Keratinocyte (primary cell): ENCODE data around the gene SIMC1. TPM values are rescaled to one million over a fixed set of nuclear protein-coding genes. Genes with fewer than 3 reads are reported as not detected.
"Not testable (repeated sequence)": the region's sequence is repeated elsewhere in the genome, so short reads cannot be mapped to it uniquely, and the experiment has no call there.

Source experiments
- DNase-seq: peaks from one replicate; pipeline ENCODE4 v3.0.0-alpha.2; 2011; ENCODE audit warnings: low read depth, missing footprints, low spot score
- FAIRE-seq: peaks from 2 replicates; lab custom pipeline; 2011; peaks lifted over from hg19 to GRCh38; lab: Jason Lieb, UNC
- H2AFZ ChIP-seq: 2 replicates; pipeline ENCODE4 v1.6.0; 2012; ENCODE audit warnings: low read length, control low read depth, inconsistent platforms; ENCODE audit not compliant: control insufficient read depth
- H3K27ac ChIP-seq: 2 replicates; pipeline ENCODE4 v1.5.1; 2011; ENCODE audit warnings: low read length; ENCODE audit not compliant: control insufficient read depth, insufficient read depth
- H3K27me3 ChIP-seq: 3 replicates; pipeline ENCODE4 v1.6.0; 2011; ENCODE audit warnings: low read length; ENCODE audit not compliant: control insufficient read depth, insufficient read depth; ENCODE audit errors: extremely low read depth
- H3K36me3 ChIP-seq, 2 experiments: 2 replicates in 1 of 2; 3 replicates in 1 of 2; pipeline ENCODE4 v1.5.1; 2011; ENCODE audit warnings: low read length in 2 of 2, mild to moderate bottlenecking in 1 of 2; ENCODE audit not compliant: control insufficient read depth in 2 of 2, insufficient read depth in 2 of 2; ENCODE audit errors: extremely low read depth in 1 of 2
- H3K4me1 ChIP-seq: 3 replicates; pipeline ENCODE4 v1.5.1; 2011; ENCODE audit warnings: low read length; ENCODE audit not compliant: control insufficient read depth, insufficient read depth; ENCODE audit errors: extremely low read depth
- H3K4me2 ChIP-seq: 3 replicates; pipeline ENCODE4 v1.6.0; 2011; ENCODE audit warnings: low read depth, low read length; ENCODE audit not compliant: control insufficient read depth, insufficient read depth; ENCODE audit errors: extremely low read depth
- H3K4me3 ChIP-seq, 3 experiments: fragments of 200-600 bp in 1 of 3; sonication (generic) in 1 of 3; 2 replicates in 2 of 3; 3 replicates in 1 of 3; pipeline ENCODE4 v1.5.1; 2011 to 2016; ENCODE audit warnings: low read length in 3 of 3, mild to moderate bottlenecking in 3 of 3, control low read depth in 2 of 3, inconsistent platforms in 1 of 3, low read depth in 1 of 3, mixed read lengths in 1 of 3, mixed run types in 1 of 3, moderate library complexity in 1 of 3; ENCODE audit not compliant: control insufficient read depth in 2 of 3, insufficient read depth in 2 of 3; ENCODE audit errors: extremely low read depth in 1 of 3
- H3K79me2 ChIP-seq: 2 replicates; pipeline ENCODE4 v1.6.0; 2012; ENCODE audit warnings: low read length; ENCODE audit not compliant: control insufficient read depth, insufficient read depth
- H3K9ac ChIP-seq: 3 replicates; pipeline ENCODE4 v1.6.0; 2011; ENCODE audit warnings: low read length; ENCODE audit not compliant: control insufficient read depth, insufficient read depth; ENCODE audit errors: extremely low read depth
- H3K9me1 ChIP-seq: 3 replicates; pipeline ENCODE4 v1.6.0; 2011; ENCODE audit warnings: low read length; ENCODE audit not compliant: control insufficient read depth, insufficient read depth; ENCODE audit errors: extremely low read depth
- H3K9me3 ChIP-seq: 2 replicates; pipeline ENCODE4 v1.5.1; 2012; ENCODE audit warnings: low read depth, low read length; ENCODE audit not compliant: control insufficient read depth
- H4K20me1 ChIP-seq: 3 replicates; pipeline ENCODE4 v1.6.0; 2011; ENCODE audit warnings: low read length; ENCODE audit not compliant: control insufficient read depth, insufficient read depth; ENCODE audit errors: extremely low read depth
- EZH2 ChIP-seq: IDR thresholded peaks from one replicate; pipeline ENCODE4 v1.6.1; 2012; ENCODE audit warnings: inconsistent platforms, mild to moderate bottlenecking, low read length, moderate library complexity
- dilution Hi-C: fragments of 300-500 bp; cut with MboI; formaldehyde crosslinking; loops from one replicate; pipeline ENCODE4 v1.7.0; 2020; ENCODE audit warnings: low sequenced_read_pairs; ENCODE audit not compliant: extremely low pct_ligation_motif_present
- polyA minus RNA-seq, 3 experiments: library from RNA; depleted of rRNA, polyadenylated mRNA; stranded (reverse); fragments of >200 nt; gene quantifications; 1 replicate in 1 of 3; 2 replicates in 1 of 3; 3 replicates in 1 of 3; pipeline ENCODE4 v1.2.3, GENCODE V29; 2011
- polyA plus RNA-seq, 5 experiments: library from polyadenylated mRNA; depleted of rRNA in 3 of 5; stranded (reverse) in 3 of 5; stranded (forward) in 1 of 5; unstranded in 1 of 5; fragments of >200 nt; gene quantifications; 1 replicate in 1 of 5; 2 replicates in 3 of 5; 3 replicates in 1 of 5; pipeline versions ENCODE4 v1.2.1 to v1.2.3, GENCODE V29; 2011 to 2012; ENCODE audit warnings: missing spikeins in 2 of 5, low read depth in 1 of 5, low replicate concordance in 1 of 5
- TF ChIP-seq, protein P1 (sequence below), 3 experiments: IDR thresholded peaks in 1 of 3; conservative IDR thresholded peaks in 1 of 3; optimal IDR thresholded peaks in 1 of 3; 2 replicates in 2 of 3; 3 replicates in 1 of 3; pipeline versions ENCODE3 to v1.5.1; 2011; ENCODE audit warnings: low read length in 3 of 3, mild to moderate bottlenecking in 3 of 3, moderate library complexity in 2 of 3, control low read depth in 1 of 3, inconsistent platforms in 1 of 3; ENCODE audit not compliant: insufficient read depth in 2 of 3; ENCODE audit errors: extremely low read depth in 1 of 3

Gene SIMC1
- polyA plus RNA-seq (3.6 to 11.4 TPM (median 5.2 TPM) in 3 replicates), polyA minus RNA-seq (7.9 to 18.3 TPM (median 14.6 TPM) in 3 replicates)
- polyA plus RNA-seq (2011; ENCODE audit: low read depth), result 4.3 TPM
- polyA plus RNA-seq (2011; cell fraction: cytosol; rRNA removed), result 7.0 and 9.3 TPM in 2 replicates
- polyA plus RNA-seq (2011; cell fraction: nucleus; rRNA removed), result 10.6 and 11.2 TPM in 2 replicates
- 3.8 and 7.6 TPM in 2 replicates for polyA plus RNA-seq (2012; ENCODE audit: low replicate concordance)
- 3.1 TPM for polyA minus RNA-seq (2011; cell fraction: cytosol; rRNA and poly(A)+ RNA removed)
- 4.7 and 11.5 TPM in 2 replicates for polyA minus RNA-seq (2011; cell fraction: nucleus; rRNA and poly(A)+ RNA removed)

DNA sequence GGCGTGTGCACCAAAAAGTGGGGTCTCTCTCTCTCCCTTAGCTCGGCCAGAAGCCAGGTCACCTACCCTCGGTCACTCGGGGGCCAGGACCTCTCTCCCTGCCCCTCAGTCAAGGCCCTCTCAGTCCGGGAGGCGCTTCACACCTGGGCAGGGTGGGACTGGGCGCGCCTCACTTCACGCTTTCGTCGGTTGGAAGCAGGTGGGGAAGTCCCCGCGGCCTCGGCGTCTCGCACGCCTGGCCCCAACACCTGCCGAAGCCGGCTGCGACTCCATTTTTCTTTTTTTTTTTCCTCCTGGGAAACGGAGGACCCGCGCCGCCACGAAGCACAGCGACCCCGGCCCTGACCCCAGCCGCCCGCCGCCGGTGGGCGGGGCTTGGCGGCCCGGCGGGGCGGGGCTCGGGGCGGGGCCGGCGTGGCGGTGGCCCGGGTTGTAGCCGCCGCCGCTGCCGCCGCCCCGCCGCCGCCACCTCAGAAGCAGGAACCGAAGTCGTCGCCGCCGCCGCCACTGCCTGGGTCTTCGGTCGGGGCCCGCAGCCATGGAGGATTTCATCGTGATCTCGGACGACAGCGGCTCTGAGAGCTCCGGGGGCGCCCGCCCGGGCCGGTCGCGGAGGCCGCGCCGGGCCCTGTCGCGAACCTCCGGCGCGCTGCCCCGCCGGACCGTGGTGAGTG, at the start of gene SIMC1:
Gene SIMC1 (plus strand): TSS at position 454 of the 674 bp plus-strand sequence. CDS start 85 bp downstream, at position 539.
- DNase-seq, FAIRE-seq, dilution Hi-C loops, H4K20me1 ChIP-seq, H3K36me3 ChIP-seq, H3K9me3 ChIP-seq, H3K27me3 ChIP-seq, H3K79me2 ChIP-seq, H3K4me1 ChIP-seq, H3K9ac ChIP-seq, H3K4me2 ChIP-seq, H3K9me1 ChIP-seq, H2AFZ ChIP-seq, H3K27ac ChIP-seq: not testable (repeated sequence)
- peak within 1 kb of the TSS in 1 of 3 experiments; percentile 23 for H3K4me3 ChIP-seq

DNA sequence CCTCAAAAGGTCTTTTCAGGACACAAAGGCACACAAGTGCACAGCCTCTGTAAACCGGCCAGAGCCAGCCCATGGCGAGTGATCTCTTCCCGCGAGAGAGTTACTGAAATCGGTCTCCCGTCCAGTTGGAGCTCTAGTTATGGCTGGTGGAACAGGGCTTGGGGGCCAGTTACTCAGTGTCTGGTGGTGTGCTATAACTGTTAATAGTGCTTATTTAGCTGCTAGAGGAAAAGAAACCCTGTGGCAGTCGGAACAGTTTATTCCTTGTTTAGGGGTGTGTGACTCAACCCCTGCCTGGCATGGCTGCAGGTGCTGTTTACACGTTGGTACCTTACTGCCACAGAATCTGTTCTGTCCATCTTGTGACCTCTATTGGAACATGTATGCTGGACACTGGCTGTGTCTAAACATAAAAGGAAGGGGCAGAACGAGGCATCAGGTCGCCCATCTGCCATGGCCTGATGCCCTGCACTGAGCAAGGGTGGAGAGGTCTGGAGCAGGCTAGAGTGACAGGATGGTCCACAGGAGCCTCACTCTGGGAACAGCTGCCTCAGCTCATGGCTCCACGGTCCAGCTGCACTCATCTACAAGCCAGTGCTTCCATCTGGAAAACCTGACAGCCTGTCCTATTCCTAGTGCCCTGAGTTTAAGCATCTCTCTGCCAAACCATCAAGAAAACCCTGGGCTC, 49.6 kb upstream of the SIMC1 start:
- H3K4me2 ChIP-seq, result no peak overlapping the region
- H3K27me3 ChIP-seq, result no peaks in the 10 kb centered on the region
- no peaks in the 10 kb centered on the region for H3K9me3 ChIP-seq
- dilution Hi-C loops, result no loop called here
- TF ChIP-seq, protein P1, sequence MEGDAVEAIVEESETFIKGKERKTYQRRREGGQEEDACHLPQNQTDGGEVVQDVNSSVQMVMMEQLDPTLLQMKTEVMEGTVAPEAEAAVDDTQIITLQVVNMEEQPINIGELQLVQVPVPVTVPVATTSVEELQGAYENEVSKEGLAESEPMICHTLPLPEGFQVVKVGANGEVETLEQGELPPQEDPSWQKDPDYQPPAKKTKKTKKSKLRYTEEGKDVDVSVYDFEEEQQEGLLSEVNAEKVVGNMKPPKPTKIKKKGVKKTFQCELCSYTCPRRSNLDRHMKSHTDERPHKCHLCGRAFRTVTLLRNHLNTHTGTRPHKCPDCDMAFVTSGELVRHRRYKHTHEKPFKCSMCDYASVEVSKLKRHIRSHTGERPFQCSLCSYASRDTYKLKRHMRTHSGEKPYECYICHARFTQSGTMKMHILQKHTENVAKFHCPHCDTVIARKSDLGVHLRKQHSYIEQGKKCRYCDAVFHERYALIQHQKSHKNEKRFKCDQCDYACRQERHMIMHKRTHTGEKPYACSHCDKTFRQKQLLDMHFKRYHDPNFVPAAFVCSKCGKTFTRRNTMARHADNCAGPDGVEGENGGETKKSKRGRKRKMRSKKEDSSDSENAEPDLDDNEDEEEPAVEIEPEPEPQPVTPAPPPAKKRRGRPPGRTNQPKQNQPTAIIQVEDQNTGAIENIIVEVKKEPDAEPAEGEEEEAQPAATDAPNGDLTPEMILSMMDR (optimal IDR thresholded peaks at IDR 0.05 in 1 of 3, IDR thresholded peaks at IDR 0.05 in 1 of 3, conservative IDR thresholded peaks at IDR 0.05 in 1 of 3; ENCODE audit: extremely low read depth in 1 of 3, insufficient read depth in 2 of 3, low read length in 3 of 3), result no peak
- TF ChIP-seq EZH2, result no peak
- H3K9me1 ChIP-seq, result no peaks in the 10 kb centered on the region
- no peak overlapping the region for H3K27ac ChIP-seq
- no peak overlapping the region for H3K4me3 ChIP-seq
- no peak overlapping the region for H2AFZ ChIP-seq
- peaks cover 6% of the 10 kb centered on the region for H3K4me1 ChIP-seq
- no peak for FAIRE-seq
- no peak for DNase-seq
- H4K20me1 ChIP-seq, result no peaks in the 10 kb centered on the region
- no peak overlapping the region for H3K9ac ChIP-seq
- no peaks in the 10 kb centered on the region for H3K79me2 ChIP-seq
- H3K36me3 ChIP-seq, result no peaks in the 10 kb centered on the region
